Measurements from ENCODE around the gene SLC35E4. TPM values are rescaled to one million over a fixed set of nuclear protein-coding genes. Genes with fewer than 3 reads are reported as not detected.
A peak's percentile ranks its signal among the peaks of the same experiment; 100 is the strongest.

The SLC35E4 gene
- total RNA-seq, 4 donors from 2014 or later = 0.29 to 11.7 (median 3.0) TPM

GRCh38 chr22:30680991-30681770 is 45.6 kb downstream of the SLC35E4 start:
- H3K36me3 ChIP-seq = no peaks in the 10 kb centered on the region
- H3K9me3 ChIP-seq = no peaks in the 10 kb centered on the region
- H3K4me1 ChIP-seq = no peaks in the 10 kb centered on the region
- H3K27ac ChIP-seq = peak overlapping the region in 1 of 2 donors; percentile 3
- peak; percentile 16 to 45 for DNase-seq
- H3K4me3 ChIP-seq = no peak overlapping the region
- TF ChIP-seq POLR2A (IDR thresholded peaks at IDR 0.05) = no peak
- TF ChIP-seq, protein P1, sequence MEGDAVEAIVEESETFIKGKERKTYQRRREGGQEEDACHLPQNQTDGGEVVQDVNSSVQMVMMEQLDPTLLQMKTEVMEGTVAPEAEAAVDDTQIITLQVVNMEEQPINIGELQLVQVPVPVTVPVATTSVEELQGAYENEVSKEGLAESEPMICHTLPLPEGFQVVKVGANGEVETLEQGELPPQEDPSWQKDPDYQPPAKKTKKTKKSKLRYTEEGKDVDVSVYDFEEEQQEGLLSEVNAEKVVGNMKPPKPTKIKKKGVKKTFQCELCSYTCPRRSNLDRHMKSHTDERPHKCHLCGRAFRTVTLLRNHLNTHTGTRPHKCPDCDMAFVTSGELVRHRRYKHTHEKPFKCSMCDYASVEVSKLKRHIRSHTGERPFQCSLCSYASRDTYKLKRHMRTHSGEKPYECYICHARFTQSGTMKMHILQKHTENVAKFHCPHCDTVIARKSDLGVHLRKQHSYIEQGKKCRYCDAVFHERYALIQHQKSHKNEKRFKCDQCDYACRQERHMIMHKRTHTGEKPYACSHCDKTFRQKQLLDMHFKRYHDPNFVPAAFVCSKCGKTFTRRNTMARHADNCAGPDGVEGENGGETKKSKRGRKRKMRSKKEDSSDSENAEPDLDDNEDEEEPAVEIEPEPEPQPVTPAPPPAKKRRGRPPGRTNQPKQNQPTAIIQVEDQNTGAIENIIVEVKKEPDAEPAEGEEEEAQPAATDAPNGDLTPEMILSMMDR (IDR thresholded peaks at IDR 0.05) = no peak
- no peaks in the 10 kb centered on the region for H3K27me3 ChIP-seq
- intact Hi-C loops (cut with DNase I; ENCODE audit: low total_unique reads) = no loop called here

- Histone ChIP-seq H3K4me3 (no peak overlapping the region), H3K27me3 (no peaks in the 10 kb centered on the region), H3K27ac (peak overlapping the region in 1 of 2 donors; percentile 3), H3K4me1 (no peaks in the 10 kb centered on the region), H3K9me3 (no peaks in the 10 kb centered on the region), H3K36me3 (no peaks in the 10 kb centered on the region)
- intact Hi-C loops (cut with DNase I; ENCODE audit: low total_unique reads) = no loop called here
- no peak for TF ChIP-seq POLR2A (IDR thresholded peaks at IDR 0.05)
- TF ChIP-seq, protein P1 (IDR thresholded peaks at IDR 0.05) = no peak
- DNase-seq = no peak
Observed at GRCh38 chr22:30681831-30682230, 46.2 kb downstream of the SLC35E4 start.

DNA sequence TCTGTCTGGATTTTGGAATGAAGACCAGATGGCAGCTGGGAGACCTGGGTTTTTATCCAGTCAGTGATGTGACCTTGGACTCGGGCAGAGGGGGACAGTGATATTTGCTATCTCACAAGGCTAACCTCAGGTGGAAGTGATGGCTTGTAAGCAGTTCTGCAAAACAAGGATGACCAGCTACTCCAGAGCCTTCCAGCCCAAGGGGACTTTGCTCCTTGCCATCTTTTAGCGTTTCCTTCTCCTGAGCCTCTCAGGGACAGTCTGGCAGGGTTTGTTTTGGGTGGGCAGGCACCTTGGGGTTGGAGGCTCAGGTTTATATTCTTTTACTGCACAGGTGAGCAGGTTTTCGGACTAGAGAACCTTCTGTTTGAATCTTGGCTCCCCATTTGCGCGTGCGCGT is 49.6 kb downstream of the SLC35E4 start:
- no peak overlapping the region for H3K27ac ChIP-seq
- intact Hi-C loops (cut with DNase I; ENCODE audit: low total_unique reads) = no loop called here
- H3K36me3 ChIP-seq = no peaks in the 10 kb centered on the region
- no peaks in the 10 kb centered on the region for H3K27me3 ChIP-seq
- no peak for DNase-seq
- H3K9me3 ChIP-seq = no peaks in the 10 kb centered on the region
- no peak overlapping the region for H3K4me3 ChIP-seq
- H3K4me1 ChIP-seq = no peaks in the 10 kb centered on the region
- TF ChIP-seq, protein P1 (IDR thresholded peaks at IDR 0.05) = no peak
- TF ChIP-seq POLR2A (IDR thresholded peaks at IDR 0.05) = no peak

DNA sequence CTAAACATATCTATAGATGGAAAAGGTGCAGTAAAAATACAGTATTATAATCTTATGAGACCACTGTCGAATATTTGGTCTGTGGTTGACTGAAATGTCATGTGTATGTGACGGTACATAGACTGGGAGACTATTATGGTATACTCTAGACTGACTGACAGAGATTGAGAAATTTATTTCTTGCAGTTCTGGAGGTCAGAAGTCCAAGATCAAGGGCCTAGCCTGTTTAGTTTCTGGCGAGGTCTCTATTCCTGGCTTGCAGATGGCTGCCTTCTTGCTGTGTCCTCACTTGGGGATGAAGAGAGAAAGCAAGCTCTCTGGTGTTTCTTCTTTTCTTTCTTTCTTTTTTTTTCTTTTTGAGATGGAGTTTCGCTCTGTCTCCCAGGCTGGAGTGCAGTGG is 51.8 kb downstream of the SLC35E4 start:
- intact Hi-C loops (cut with DNase I; ENCODE audit: low total_unique reads) = no loop called here
- H3K9me3 ChIP-seq = no peaks in the 10 kb centered on the region
- DNase-seq = no peak
- H3K4me1 ChIP-seq = no peaks in the 10 kb centered on the region
- no peaks in the 10 kb centered on the region for H3K36me3 ChIP-seq
- H3K27ac ChIP-seq = no peak overlapping the region
- no peak for TF ChIP-seq POLR2A (IDR thresholded peaks at IDR 0.05)
- TF ChIP-seq, protein P1 (IDR thresholded peaks at IDR 0.05) = no peak
- no peak overlapping the region for H3K4me3 ChIP-seq
- H3K27me3 ChIP-seq = no peaks in the 10 kb centered on the region

DNA sequence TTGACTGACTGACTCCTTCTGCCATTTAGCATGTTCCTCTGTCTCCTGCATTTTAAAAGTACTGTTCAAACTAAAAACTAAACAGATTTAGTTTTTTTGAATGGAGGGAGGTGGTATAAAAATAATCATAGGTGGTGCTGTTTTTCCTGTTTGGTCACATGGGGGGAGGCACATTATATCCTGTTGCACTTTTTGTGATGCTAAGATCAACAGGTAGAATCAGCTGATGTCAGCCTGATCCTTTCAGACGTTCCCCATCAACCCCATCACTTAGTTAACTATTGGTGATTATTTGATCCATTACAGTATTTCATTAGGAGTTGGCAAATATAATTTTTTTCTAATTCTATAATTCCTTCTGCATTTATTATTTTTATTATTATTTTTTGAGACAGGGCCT is 54.0 kb downstream of the SLC35E4 start:
- H3K9me3 ChIP-seq = no peaks in the 10 kb centered on the region
- no peaks in the 10 kb centered on the region for H3K4me1 ChIP-seq
- intact Hi-C loops (cut with DNase I; ENCODE audit: low total_unique reads) = no loop called here
- H3K36me3 ChIP-seq = no peaks in the 10 kb centered on the region
- no peaks in the 10 kb centered on the region for H3K27me3 ChIP-seq
- no peak overlapping the region for H3K27ac ChIP-seq
- DNase-seq = no peak
- no peak overlapping the region for H3K4me3 ChIP-seq
- TF ChIP-seq, protein P1 (IDR thresholded peaks at IDR 0.05) = no peak

Data from uterus (tissue), 4 donors.